Measurements from ENCODE around the gene DPH1. TPM values are rescaled to one million over a fixed set of nuclear protein-coding genes. Genes with fewer than 3 reads are reported as not detected.

The DPH1 gene
- total and polyA plus RNA-seq, 2 donors from 2014 or later: 23.3 to 49.4 TPM

DNA sequence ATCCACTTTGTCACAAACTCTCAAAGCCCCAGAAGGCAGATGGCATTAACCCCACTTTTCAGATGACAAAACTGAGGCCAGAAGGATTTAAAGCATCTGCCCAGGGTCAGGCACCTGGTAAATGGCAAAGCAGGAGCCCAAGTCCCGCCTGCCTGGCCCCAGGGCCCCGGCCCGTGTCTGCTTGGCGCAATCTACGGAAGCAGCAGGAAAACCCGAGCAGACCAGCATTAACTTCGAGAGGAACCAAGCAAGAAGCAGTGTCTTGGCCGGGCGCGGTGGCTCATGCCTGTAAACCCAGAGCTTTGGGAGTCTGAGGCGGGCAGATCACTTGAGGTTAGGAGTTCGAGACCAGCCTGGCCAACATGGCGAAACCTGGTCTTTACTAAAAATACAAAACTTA lies 26.4 kb upstream of the DPH1 start:
- Histone ChIP-seq H3K9ac (ENCODE audit: low read length in 3 of 3) (no peak overlapping the region), H3K27ac (ENCODE audit: low read depth in 2 of 2, low read length in 2 of 2) (no peak overlapping the region), H3K9me3 (ENCODE audit: control insufficient read depth in 2 of 3, insufficient read depth in 1 of 3, low read length in 3 of 3) (no peaks in the 10 kb centered on the region), H3K4me1 (ENCODE audit: control insufficient read depth in 2 of 3, insufficient read depth in 2 of 3, low read depth in 1 of 3, low read length in 3 of 3) (peaks cover 0 to 15% (median 0%) of the 10 kb centered on the region in 3 donors), H3K27me3 (ENCODE audit: control insufficient read depth, insufficient read depth, low read length) (no peaks in the 10 kb centered on the region), H3K4me3 (ENCODE audit: low read length in 3 of 3) (no peak overlapping the region), H3K36me3 (ENCODE audit: control insufficient read depth in 2 of 3, insufficient read depth in 3 of 3, low read length in 3 of 3) (no peaks in the 10 kb centered on the region)
- no peak for FAIRE-seq
- intact Hi-C loops (cut with DNase I): no loop called here
- TF ChIP-seq, protein P1, sequence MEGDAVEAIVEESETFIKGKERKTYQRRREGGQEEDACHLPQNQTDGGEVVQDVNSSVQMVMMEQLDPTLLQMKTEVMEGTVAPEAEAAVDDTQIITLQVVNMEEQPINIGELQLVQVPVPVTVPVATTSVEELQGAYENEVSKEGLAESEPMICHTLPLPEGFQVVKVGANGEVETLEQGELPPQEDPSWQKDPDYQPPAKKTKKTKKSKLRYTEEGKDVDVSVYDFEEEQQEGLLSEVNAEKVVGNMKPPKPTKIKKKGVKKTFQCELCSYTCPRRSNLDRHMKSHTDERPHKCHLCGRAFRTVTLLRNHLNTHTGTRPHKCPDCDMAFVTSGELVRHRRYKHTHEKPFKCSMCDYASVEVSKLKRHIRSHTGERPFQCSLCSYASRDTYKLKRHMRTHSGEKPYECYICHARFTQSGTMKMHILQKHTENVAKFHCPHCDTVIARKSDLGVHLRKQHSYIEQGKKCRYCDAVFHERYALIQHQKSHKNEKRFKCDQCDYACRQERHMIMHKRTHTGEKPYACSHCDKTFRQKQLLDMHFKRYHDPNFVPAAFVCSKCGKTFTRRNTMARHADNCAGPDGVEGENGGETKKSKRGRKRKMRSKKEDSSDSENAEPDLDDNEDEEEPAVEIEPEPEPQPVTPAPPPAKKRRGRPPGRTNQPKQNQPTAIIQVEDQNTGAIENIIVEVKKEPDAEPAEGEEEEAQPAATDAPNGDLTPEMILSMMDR (IDR thresholded peaks at IDR 0.05; ENCODE audit: borderline replicate concordance, extremely low read depth, insufficient read depth): no peak
- no peak for DNase-seq

DNA sequence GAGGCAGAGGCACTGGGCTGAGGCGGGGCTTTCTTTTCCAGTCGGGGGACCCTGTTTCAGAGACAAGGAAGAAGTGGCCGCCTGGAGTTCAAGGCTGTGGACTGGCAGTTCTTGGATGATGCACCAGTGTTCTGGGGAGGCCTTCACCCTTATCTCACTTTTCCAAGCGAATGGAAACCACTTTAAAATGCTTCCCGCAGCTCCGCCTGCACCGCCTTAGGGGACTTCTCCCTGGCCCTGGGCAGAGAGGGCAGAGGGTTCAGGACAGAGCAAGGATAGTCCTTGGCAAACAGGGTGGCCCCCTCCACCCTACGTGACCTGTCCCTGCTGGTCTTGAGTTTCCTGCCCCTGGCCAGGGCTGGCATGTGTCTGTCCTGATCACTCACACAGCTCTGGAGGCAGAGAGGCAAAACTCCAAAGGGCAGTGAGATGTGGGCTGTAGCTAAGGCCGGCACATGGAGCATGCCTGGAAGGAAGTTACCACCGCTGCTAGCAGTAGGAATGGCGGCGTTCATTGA lies 25.5 kb upstream of the DPH1 start:
- Histone ChIP-seq H3K9me3 (ENCODE audit: control insufficient read depth in 2 of 3, insufficient read depth in 1 of 3, low read length in 3 of 3) (no peaks in the 10 kb centered on the region), H3K36me3 (ENCODE audit: control insufficient read depth in 2 of 3, insufficient read depth in 3 of 3, low read length in 3 of 3) (no peaks in the 10 kb centered on the region), H3K27ac (ENCODE audit: low read depth in 2 of 2, low read length in 2 of 2) (no peak overlapping the region), H3K4me3 (ENCODE audit: low read length in 3 of 3) (no peak overlapping the region), H3K27me3 (ENCODE audit: control insufficient read depth, insufficient read depth, low read length) (no peaks in the 10 kb centered on the region), H3K4me1 (ENCODE audit: control insufficient read depth in 2 of 3, insufficient read depth in 2 of 3, low read depth in 1 of 3, low read length in 3 of 3) (peaks cover 0 to 8% (median 0%) of the 10 kb centered on the region in 3 donors), H3K9ac (ENCODE audit: low read length in 3 of 3) (no peak overlapping the region)
- TF ChIP-seq, protein P1 (IDR thresholded peaks at IDR 0.05; ENCODE audit: borderline replicate concordance, extremely low read depth, insufficient read depth): no peak
- FAIRE-seq (no peak), DNase-seq (no peak)
- intact Hi-C loops (cut with DNase I): no loop called here

DNA sequence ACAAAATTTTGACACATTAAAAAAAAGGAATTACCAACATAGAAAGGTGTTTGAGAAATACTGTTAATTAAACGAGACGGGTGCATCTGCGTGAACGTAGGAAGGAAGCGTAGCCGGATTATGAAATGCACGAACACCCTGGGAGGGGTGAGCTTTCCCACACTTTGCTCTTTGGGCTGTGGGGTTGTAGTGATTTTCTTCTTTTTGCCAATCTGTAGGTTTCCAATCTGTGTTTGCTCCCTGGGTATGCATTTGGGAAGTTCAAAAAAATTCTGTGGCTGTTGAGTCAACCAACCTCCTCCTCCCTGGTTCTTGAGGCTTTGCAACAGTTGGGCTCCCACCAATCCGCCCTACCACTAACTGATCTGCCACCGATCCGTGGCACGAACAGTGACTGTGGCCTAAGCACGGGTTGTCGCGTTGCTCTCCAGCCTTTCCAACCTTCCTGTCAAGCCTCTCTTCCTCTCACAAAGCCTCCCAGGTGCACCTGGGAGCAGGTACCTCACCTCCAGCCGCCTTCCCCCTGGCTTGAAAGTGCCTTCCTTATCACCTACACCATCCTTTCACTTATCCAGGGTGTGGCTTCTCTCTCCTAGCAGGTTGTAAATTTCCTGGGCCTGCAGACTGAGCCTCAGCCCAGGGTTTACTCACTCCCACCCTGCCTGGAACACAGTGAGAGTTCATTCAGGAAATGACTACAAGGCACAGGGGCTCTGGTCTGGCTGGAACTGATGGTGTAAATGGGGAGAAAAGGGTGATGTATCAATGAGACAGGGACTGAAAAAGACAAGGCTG lies 21.4 kb upstream of the DPH1 start:
- TF ChIP-seq, protein P1 (IDR thresholded peaks at IDR 0.05; ENCODE audit: borderline replicate concordance, extremely low read depth, insufficient read depth): no peak
- FAIRE-seq (no peak), DNase-seq (no peak)
- Histone ChIP-seq H3K4me3 (ENCODE audit: low read length in 3 of 3) (no peak overlapping the region), H3K9ac (ENCODE audit: low read length in 3 of 3) (no peak overlapping the region), H3K4me1 (ENCODE audit: control insufficient read depth in 2 of 3, insufficient read depth in 2 of 3, low read depth in 1 of 3, low read length in 3 of 3) (peaks cover 0 to 13% (median 0%) of the 10 kb centered on the region in 3 donors), H3K36me3 (ENCODE audit: control insufficient read depth in 2 of 3, insufficient read depth in 3 of 3, low read length in 3 of 3) (no peaks in the 10 kb centered on the region), H3K27me3 (ENCODE audit: control insufficient read depth, insufficient read depth, low read length) (no peaks in the 10 kb centered on the region), H3K27ac (ENCODE audit: low read depth in 2 of 2, low read length in 2 of 2) (no peak overlapping the region), H3K9me3 (ENCODE audit: control insufficient read depth in 2 of 3, insufficient read depth in 1 of 3, low read length in 3 of 3) (no peaks in the 10 kb centered on the region)
- intact Hi-C loops (cut with DNase I): no loop called here
